Inferior parietal cortex (tissue), 1 donor: ENCODE results near the gene DGKB.
"Not testable (repeated sequence)": the region's sequence is repeated elsewhere in the genome, so short reads cannot be mapped to it uniquely, and the experiment has no call there.

ENCODE experiments used
- DNase-seq: peaks from one replicate; pipeline ENCODE4 v3.0.0-alpha.2; 2016; ENCODE audit errors: extremely low spot score

Gene DGKB

GRCh38 chr7:14293434-14293833 is 609.1 kb downstream of the DGKB start:
- DNase-seq, result no peak

GRCh38 chr7:14292737-14293136 is 609.8 kb downstream of the DGKB start:
- DNase-seq, result no peak

- no peak for DNase-seq
Observed at GRCh38 chr7:14289957-14290356, 612.6 kb downstream of the DGKB start.

DNA sequence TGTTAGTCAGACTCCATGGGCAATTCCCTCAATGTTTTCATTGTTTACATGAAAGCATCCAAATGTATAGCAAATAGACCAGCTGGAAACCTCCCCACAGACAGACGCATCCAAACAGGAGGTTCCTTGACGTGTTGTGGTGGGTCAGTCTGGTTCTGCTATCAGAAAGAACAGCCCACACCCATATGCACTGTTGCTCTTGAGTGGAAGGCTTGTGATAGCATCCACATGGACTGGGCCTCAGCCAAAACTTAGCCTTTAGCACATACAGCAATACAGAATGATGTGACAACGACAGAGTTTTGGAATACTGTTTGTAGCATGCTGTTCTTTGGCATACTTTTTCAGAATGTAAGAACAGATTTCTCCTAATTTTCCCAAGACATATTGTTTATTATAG is 613.9 kb downstream of the DGKB start:
- no peak for DNase-seq

DNA sequence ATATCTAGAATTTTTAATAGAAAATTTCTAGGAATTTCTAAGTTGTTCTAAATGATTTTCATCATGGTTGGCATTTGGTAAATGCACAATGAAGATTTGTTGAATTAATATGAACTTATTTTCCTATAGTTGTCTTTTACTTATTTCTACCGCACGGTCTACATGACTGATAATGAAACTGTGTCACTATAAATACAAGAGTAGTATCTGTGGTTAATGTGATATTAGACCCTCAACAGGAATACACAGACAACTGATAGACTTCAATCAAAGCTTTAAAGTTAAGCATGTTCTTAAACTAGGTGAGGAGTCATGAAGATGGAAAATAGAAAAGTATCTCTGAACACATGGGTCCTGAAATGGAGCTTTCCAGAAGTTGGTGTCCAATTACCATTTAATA is 615.2 kb downstream of the DGKB start:
- DNase-seq, result no peak

GRCh38 chr7:14286036-14286435 is 616.5 kb downstream of the DGKB start:
- DNase-seq, result no peak

GRCh38 chr7:14279065-14279871 is 623.3 kb downstream of the DGKB start:
- DNase-seq, result not testable (repeated sequence)

DNA sequence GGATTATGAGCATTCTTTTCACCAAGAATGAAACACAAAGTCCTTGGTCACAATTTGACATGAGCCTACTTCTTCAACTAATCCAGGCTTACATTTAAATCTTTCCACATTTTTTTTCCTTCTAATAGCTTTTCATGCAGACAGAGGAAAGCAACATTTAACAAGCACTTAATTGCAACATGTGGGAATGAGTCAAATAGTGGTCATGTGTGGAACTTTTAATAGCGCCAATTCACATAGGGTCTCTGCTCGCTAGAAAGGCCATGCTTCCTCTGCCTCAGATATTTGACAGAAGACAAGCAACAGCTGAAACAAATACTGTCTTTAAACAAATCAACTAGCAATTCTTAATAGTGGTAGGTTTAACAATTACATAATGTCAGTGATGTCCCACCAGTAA is 627.2 kb downstream of the DGKB start:
- DNase-seq, result no peak

DNA sequence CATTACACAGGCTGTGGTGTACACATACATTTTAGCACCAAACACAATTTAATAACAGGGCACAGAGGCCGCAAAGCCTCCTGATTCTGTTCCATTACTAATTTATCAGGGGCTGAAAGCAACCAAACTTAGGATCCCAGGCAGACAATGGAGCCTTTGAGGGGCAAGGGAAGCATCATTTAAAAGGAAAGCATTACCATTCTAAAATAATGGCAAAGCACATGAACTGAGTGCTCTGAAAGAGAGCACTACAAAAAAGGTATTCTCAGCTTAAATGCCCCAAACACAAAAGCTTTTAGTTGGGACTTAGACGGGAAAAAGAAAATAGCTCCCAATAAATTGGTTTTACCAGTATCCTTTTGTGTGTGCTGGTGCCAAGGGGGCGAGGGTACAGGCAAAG is 631.1 kb downstream of the DGKB start:
- DNase-seq, result no peak

- no peak for DNase-seq
Observed at GRCh38 chr7:14270099-14270498, 632.5 kb downstream of the DGKB start.

GRCh38 chr7:14260011-14260410 is 642.5 kb downstream of the DGKB start:
- no peak for DNase-seq

- no peak for DNase-seq
Observed at GRCh38 chr7:14258861-14259260, 643.7 kb downstream of the DGKB start.

- no peak for DNase-seq
Observed at GRCh38 chr7:14258441-14258840, 644.1 kb downstream of the DGKB start.

GRCh38 chr7:14252458-14252857 is 650.1 kb downstream of the DGKB start:
- no peak for DNase-seq

DNA sequence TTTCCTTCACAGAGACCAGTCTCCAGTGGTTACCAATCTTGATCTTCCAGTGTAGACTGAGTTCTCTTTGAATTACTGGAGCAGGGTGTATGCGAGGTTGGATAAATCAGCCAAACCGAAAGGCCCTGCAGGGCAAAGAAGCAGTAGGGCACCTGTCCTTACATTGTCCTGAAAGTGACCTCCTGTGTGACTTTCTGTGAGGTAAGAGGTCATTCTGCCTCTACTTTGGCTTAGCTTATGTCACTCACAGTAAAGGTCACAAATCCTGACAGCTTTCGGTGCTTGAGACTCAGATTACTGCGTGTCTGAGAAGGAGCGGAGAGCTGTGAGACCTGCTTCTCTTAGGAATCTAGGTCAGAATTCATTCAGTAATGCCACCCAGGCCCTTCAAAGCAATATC is 660.4 kb downstream of the DGKB start:
- no peak for DNase-seq

DNA sequence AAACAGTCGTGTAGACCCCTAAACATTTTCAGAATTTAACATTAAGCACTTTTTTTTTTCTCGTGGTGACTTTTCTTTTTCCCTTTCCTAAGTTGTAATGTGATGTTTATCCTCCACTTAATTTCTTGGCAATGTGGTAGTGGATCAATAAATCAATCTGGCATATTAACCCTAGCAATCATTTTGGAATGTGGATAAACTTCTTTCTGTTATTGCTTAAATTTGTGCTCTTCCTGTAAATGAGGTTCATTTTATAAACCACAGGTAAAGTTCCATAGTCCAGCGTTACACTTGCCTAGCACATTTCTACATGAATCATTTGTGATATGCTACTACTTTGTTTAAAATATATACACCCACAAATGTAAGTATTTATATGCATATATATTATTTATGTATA is 665.7 kb downstream of the DGKB start:
- DNase-seq, result no peak

GRCh38 chr7:14235056-14235455 is 667.5 kb downstream of the DGKB start:
- DNase-seq, result no peak

DNA sequence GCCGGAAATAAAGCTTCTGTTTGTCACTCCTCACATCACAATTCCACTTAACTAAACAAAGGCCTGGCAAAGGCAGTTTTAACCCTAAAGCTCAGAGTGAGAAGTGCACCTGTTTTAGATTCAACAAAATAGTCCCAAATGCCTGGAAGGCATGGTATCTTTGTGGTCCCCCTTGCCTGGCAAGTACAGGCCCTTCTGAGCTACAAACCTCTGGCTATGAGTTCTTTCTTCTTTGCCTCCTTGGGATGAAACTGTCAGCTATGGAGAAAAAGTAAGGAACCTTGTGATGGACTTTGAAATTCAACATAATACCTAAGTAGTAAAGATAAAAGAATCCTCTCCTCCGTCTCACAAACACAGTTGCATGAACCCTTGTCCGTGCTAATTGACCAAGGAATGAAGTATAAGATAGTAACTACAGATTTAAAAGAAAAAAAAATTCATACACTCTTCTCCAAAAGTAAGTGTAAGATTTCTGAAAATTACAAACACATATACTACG is 668.6 kb downstream of the DGKB start:
- no peak for DNase-seq

DNA sequence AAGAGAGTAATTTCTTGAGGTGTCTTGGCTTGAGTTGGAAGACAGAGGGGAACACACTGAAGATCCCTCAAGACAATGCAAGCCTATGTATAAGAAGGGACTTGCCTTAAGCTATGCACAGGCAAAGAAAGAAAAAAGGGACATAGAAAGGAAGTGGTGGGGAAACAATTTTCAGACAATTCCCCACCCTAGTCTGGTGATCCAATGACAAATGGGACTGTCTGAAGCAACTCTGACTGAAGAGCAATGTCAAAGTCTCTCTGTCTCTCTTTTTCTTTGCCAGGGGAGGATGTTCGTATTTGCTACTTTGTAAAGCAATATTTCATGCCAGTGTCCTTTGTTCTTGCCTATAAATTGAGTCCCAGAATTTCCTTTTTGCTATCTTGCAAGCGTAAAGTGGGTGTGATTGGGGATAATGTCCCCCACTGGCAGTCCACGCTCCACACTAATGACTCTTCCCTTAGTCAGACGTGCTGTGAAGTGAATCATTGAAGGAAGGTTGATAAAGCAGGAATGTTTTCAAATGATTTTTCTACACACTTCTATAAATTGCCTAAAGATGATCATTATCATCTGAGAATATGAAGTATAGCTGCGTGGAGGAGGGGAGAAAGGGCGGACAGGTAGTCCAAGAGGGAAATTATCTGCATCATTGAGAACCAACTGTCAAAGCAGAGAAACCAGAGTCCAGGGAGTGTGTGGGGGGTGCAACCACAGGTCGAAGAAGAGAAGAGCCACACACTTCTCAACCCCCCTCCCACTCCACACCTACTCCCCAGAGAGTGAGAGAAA is 669.3 kb downstream of the DGKB start:
- DNase-seq, result no peak

DNA sequence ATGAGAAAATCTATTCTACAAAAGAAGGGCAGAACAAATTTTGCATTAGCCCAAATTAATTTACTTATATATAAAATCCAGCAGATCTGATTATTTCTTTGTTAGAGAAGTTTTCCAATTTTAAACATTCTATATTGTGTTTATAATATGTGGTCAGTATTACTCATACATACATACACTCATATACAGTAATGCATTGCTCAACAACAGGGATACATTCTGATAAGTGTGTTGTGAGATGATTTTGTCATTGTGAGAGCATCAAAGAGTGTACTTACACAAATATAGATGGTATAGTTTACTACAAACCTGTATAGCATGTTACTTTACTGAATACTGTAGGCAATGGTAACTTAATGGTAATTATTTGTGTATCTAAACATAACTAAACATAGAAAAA is 673.5 kb downstream of the DGKB start:
- no peak for DNase-seq

- DNase-seq, result no peak
Observed at GRCh38 chr7:14228341-14228740, 674.2 kb downstream of the DGKB start.

GRCh38 chr7:14226126-14226525 is 676.4 kb downstream of the DGKB start:
- no peak for DNase-seq

- DNase-seq, result no peak
Observed at GRCh38 chr7:14219125-14219524, 683.4 kb downstream of the DGKB start.
